Measurements from ENCODE around the gene PLD5. TPM values are rescaled to one million over a fixed set of nuclear protein-coding genes. Genes with fewer than 3 reads are reported as not detected.

PLD5 gene
- total and polyA plus RNA-seq, 8 donors = 0.24 to 11.0 (median 0.54) TPM

GRCh38 chr1:242162140-242162539, 362.4 kb downstream of the PLD5 start:
- H3K4me1 ChIP-seq = no peaks in the 10 kb centered on the region
- intact Hi-C loops (cut with DNase I) = no loop called here
- no peaks in the 10 kb centered on the region for H3K27me3 ChIP-seq
- H3K36me3 ChIP-seq = no peaks in the 10 kb centered on the region
- TF ChIP-seq CTCF (IDR thresholded peaks at IDR 0.05) = no peak
- no peak overlapping the region for H3K27ac ChIP-seq
- ATAC-seq = no peak
- no peak overlapping the region for H3K4me3 ChIP-seq
- H3K9me3 ChIP-seq = peaks cover 0 to 8% of the 10 kb centered on the region in 2 donors
- DNase-seq = no peak

DNA sequence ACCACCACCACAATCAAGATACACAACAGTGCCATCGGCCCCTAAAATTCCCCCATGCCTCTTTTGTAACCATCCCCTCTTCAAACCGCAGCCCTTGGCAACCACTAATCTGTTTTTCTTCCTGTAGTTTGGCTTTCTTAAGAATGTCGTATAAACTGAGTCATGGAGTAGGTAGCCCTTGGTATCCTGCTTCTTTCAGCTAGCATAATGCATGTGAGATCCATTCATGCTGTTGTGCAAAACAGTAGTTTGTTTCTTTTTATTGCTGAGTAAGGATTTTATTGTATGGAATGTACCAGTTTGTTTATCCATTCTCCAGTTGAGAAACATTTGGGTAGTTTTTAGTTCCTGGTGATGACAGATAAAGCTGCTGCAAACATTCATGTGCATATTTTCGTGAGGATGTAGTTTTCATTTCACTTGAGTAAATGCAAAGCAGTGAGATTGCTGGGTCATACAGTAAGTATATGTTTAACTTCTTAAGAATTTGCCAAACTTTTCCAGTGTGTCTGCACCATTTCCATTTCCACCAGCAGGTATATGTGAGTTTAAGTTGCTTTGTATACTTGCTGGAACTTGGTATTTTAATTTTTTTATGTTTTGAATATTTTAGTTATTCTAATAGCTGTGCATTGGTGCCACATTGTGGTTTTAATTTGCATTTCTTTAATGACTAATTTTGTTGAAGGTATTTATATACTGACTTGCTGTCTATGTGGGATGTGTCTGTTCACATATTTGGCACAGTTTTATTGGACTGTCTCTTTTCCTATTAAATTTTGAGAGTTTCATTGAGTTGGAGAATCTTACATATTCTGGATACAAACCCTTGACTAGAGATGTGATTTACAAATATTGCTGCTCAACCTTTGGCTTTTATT, 377.2 kb downstream of the PLD5 start:
- H3K4me1 ChIP-seq = no peaks in the 10 kb centered on the region
- no peak overlapping the region for H3K4me3 ChIP-seq
- H3K27ac ChIP-seq = no peak overlapping the region
- no peaks in the 10 kb centered on the region for H3K27me3 ChIP-seq
- H3K36me3 ChIP-seq = no peaks in the 10 kb centered on the region
- DNase-seq = peak in 2 of 4 donors; percentile 69 to 74
- ATAC-seq = no peak
- intact Hi-C loops (cut with DNase I) = no loop called here
- no peak for TF ChIP-seq CTCF (IDR thresholded peaks at IDR 0.05)
- peaks cover 0 to 13% of the 10 kb centered on the region in 2 donors for H3K9me3 ChIP-seq

DNA sequence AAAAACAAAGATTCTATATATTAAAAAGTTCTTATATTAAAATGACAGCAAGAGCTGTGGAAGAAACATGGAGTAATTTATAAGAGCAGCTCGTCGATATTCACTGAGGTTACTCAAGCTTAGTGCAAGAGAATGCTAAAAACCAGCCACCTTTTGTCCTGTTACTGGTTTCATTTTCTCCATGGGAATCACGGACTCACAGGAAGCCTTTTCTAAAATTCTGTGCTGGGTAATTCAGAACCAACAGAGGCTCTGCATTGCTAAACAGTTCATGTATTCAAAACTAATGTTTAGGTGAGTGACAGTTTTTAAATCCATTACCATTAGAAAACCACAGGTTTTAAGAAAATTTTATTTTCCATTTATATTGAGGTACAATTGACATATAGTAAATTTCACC, 377.8 kb downstream of the PLD5 start:
- TF ChIP-seq CTCF (IDR thresholded peaks at IDR 0.05) = no peak
- H3K36me3 ChIP-seq = no peaks in the 10 kb centered on the region
- no peaks in the 10 kb centered on the region for H3K4me1 ChIP-seq
- ATAC-seq (no peak), DNase-seq (no peak)
- no peaks in the 10 kb centered on the region for H3K27me3 ChIP-seq
- peak overlapping the region in 1 of 2 donors; percentile 9 for H3K27ac ChIP-seq
- no peak overlapping the region for H3K4me3 ChIP-seq
- intact Hi-C loops (cut with DNase I) = no loop called here
- H3K9me3 ChIP-seq = peaks cover 0 to 13% of the 10 kb centered on the region in 2 donors

DNA sequence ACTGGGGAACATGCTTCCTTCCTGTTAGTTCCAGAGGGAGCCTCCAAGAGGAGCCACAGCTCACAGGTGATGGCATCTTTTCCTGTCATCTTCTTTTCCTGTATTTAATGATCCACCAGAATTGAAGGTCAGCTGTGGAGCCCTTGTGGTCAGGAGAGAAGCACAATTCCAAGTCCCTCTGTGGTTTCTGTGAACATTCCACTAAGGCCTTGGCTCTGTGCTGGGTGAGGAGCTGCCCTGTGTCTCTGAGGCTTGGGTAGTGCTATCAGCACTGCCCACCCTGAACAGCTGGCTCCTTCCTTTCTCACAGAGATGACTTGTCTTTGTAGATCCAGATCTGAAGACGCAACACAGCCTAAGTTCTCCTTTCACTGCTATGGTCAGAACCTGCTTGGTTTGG, 383.7 kb downstream of the PLD5 start:
- DNase-seq (no peak), ATAC-seq (no peak)
- Histone ChIP-seq H3K4me1 (no peaks in the 10 kb centered on the region), H3K27me3 (no peaks in the 10 kb centered on the region), H3K4me3 (no peak overlapping the region), H3K27ac (no peak overlapping the region), H3K36me3 (no peaks in the 10 kb centered on the region), H3K9me3 (no peaks in the 10 kb centered on the region)
- no peak for TF ChIP-seq CTCF (IDR thresholded peaks at IDR 0.05)
- intact Hi-C loops (cut with DNase I) = no loop called here

GRCh38 chr1:242139986-242140385, 384.5 kb downstream of the PLD5 start:
- H3K4me3 ChIP-seq = no peak overlapping the region
- ATAC-seq = no peak
- intact Hi-C loops (cut with DNase I) = no loop called here
- DNase-seq = no peak
- H3K9me3 ChIP-seq = no peaks in the 10 kb centered on the region
- no peaks in the 10 kb centered on the region for H3K4me1 ChIP-seq
- TF ChIP-seq CTCF (IDR thresholded peaks at IDR 0.05) = no peak
- H3K27me3 ChIP-seq = no peaks in the 10 kb centered on the region
- no peaks in the 10 kb centered on the region for H3K36me3 ChIP-seq
- H3K27ac ChIP-seq = no peak overlapping the region

Measured in left lung (tissue), 10 donors.